ENCODE measurements around the gene CD55.

GRCh38 chr1:207349979-207350378 is 28.5 kb downstream of the CD55 start:
- TF ChIP-seq, protein P1, sequence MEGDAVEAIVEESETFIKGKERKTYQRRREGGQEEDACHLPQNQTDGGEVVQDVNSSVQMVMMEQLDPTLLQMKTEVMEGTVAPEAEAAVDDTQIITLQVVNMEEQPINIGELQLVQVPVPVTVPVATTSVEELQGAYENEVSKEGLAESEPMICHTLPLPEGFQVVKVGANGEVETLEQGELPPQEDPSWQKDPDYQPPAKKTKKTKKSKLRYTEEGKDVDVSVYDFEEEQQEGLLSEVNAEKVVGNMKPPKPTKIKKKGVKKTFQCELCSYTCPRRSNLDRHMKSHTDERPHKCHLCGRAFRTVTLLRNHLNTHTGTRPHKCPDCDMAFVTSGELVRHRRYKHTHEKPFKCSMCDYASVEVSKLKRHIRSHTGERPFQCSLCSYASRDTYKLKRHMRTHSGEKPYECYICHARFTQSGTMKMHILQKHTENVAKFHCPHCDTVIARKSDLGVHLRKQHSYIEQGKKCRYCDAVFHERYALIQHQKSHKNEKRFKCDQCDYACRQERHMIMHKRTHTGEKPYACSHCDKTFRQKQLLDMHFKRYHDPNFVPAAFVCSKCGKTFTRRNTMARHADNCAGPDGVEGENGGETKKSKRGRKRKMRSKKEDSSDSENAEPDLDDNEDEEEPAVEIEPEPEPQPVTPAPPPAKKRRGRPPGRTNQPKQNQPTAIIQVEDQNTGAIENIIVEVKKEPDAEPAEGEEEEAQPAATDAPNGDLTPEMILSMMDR (IDR thresholded peaks at IDR 0.05): no peak
- TF ChIP-seq POLR2A (IDR thresholded peaks at IDR 0.05): no peak

Measured in right lobe of liver (tissue), 4 donors.